CD4-positive, alpha-beta T cell treated with Interleukin-10 for 1 hour (primary cell): Measurements from ENCODE around the gene KIF9.
"Not testable (repeated sequence)": the region's sequence is repeated elsewhere in the genome, so short reads cannot be mapped to it uniquely, and the experiment has no call there.

Experiments
- DNase-seq: peaks from one replicate; pipeline ENCODE4 v3.0.0-alpha.2; 2020

The KIF9 gene, protein sequence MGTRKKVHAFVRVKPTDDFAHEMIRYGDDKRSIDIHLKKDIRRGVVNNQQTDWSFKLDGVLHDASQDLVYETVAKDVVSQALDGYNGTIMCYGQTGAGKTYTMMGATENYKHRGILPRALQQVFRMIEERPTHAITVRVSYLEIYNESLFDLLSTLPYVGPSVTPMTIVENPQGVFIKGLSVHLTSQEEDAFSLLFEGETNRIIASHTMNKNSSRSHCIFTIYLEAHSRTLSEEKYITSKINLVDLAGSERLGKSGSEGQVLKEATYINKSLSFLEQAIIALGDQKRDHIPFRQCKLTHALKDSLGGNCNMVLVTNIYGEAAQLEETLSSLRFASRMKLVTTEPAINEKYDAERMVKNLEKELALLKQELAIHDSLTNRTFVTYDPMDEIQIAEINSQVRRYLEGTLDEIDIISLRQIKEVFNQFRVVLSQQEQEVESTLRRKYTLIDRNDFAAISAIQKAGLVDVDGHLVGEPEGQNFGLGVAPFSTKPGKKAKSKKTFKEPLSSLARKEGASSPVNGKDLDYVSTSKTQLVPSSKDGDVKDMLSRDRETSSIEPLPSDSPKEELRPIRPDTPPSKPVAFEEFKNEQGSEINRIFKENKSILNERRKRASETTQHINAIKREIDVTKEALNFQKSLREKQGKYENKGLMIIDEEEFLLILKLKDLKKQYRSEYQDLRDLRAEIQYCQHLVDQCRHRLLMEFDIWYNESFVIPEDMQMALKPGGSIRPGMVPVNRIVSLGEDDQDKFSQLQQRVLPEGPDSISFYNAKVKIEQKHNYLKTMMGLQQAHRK

DNA sequence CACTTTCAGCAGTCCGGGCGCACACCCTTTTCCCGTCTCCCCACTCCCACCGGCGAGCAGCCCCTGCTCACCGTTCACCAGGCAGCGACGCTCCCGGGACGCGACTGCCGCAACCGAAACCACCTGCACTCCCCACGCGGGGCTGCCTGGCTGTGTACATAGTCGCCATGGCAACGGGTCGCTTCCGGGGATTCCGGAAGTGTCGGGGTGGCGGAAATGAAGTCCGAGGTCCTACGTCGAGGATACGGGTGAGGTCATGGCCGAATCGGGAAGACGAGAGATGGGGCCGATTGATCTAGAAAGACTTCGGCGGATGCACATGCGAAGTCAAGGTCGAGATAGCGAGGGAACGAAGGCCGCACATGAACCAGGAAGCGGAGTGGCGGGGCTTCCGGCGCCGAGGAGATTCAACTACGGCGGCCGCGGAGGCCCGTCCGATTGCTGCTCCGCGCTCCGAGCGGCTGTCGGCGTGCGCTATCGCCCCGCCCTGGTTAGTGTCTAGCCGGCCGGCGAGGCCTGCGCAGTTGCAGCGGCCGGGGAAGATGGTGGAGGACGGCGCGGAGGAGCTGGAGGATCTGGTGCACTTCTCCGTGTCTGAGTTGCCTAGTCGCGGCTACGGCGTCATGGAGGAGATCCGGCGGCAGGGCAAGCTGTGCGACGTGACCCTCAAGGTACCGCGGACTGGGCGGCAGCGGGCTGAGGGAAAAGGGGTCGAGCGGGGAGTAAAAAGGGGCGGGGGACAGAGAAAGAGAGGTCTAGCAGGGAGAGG, at the start of gene KIF9, which contains the start of gene KLHL18:
Gene KIF9 (minus strand): TSS at position 376 of the 769 bp plus-strand sequence. CDS start 5,425 bp downstream, outside the sequence.
Gene KLHL18 (plus strand): TSS at position 521 of the 769 bp plus-strand sequence. CDS start 22 bp downstream, at position 543.
- peak; percentile 97 for DNase-seq

DNA sequence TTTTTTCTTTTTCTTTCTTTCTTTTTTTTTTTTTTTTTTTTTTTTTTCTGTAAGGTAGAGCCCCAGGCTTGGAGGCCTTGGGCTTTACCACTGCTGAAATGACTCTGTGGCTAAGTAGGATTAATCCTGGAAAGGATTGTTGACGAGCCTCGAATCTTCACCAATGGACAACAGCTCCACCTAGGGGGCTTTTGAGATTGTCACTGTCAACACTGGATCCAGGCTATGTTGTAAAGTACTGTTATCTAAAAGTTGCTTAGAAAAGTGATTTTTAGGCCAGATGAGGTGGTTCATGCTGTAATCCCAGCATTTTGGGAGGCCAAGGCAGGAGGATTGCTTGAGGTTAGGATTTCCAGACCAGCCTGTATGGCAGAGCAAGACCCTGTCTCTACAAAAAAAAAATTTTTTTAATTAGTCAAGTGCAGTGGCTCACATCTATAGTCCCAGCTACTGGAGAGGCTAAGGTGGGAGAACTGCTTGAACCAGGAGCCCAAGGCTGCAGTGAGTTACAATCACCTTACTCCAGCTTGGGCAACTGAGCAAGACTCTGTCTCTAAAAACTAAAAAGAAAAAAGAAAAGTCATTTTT, 41.8 kb upstream of the KIF9 start:
- peak; percentile 62 for DNase-seq

DNA sequence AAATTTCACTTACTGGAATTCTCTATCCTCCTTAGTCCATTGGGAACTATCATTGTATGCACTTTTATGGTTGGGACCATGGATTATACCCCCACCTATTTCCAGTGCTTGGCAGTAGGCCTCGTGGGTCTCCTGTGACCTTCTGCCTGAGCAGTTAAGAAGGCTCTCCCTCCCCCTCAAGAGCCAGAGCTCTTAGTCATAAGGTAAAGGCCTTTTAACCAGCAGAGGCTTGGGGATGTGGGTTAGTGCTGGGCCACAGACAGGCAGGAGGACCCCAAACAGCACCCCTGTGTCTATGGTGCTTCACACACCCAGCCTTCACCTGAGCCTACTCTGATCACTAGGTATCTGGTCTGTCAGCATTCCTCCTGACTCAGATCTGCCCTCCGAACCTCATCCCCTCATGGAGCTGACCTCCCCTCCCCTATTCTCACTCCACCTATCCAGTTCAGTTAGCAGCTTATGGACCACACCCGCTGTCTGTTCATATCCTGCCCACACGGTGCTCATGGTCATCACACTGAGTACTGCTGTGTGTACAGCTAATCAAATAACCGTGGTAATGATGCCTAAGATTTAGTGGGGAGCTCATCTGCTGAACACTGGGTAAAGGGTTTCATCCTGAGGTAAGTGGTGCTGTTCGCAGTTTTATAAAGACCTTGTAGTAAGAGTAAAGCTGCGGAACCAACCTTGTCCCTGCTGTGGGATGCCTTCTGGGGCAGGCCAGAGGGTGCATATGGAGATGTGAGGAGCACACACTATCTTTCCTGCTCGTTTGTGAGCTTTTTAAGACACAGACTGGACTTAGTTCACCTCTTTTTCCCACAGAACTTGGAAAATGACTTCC, 41.1 kb upstream of the KIF9 start:
- DNase-seq: no peak

DNA sequence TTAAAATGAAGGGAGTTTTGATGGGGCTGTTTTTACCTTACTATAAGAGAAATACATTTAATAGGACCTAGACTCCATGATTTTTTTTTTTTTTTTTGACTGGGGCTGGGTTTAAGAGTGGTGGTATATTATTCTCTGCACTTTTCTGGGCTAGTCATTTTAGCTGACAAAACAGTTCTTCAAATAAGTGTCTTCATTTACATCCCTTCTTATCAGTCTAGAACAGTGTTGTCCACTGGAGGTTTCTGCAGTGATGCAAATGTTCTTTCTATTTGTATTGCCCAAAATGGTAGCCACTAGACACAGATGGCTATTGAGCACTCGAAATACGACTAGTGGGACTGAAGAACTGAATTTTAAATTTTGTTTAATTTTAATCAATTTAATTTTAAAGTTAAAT, 37.4 kb upstream of the KIF9 start:
- DNase-seq: no peak

DNA sequence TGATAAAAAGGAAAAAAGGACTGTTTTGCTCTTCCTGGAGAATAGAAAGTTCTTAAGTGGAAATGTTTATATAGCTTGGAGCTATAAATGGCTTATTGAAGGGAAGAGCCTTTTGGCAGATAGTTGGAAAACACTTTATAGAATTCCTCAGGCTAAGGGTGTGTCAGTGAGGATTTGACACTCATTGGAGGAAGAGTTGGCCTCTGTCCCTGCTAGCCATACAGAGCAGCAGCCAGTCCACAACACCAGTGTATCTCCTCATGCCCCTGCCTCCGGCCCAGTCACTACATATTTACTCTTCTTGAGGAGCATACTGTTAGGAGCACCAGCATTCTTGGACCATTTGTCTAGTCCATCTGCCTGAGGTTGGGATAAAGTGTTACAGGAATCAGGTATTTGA, 36.3 kb upstream of the KIF9 start:
- DNase-seq: no peak

DNA sequence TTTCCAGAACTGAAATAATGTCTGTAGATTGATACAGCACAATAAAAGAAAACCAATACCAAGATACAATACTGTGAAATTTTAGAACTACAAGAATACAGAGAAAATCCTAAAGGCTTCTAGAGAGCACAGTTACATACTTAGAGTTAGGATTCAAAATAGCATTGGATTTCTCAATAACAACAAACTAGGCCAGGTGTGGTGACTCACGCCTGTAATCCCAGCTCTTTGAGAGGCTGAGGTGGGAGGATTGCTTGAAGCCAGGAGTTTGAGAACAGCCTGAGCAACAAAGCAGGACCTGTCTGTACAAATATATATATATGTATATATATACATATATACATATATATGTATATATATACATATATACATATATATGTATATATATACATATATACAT, 33.6 kb upstream of the KIF9 start:
- not testable (repeated sequence) for DNase-seq

DNA sequence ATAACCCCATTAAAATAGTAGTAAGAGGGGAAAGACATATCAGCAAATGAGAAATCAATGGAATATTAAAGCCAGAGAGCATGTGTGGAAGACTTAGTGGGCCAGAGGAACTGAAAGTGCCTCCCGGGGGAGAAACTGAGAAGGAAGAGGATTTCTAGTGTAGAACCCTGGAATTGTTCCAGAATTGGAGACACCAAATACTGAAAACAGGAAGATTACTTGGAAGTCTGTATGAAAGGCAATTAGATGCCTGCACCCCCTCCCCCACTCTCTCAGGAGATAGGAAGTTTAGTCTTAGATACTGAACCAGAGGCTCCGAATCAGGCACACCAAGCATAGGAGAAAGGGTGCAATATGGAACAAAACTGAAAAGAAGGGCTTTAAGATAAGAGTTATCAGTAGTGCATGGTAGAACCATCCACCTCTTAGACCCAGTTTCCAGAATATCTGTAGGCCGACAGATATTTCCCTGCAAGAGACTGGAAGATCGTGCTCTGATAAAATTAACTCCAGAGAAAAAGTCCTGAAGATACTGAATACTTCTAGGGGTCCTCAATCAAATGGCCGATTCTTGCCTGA, 32.6 kb upstream of the KIF9 start:
- DNase-seq: no peak

DNA sequence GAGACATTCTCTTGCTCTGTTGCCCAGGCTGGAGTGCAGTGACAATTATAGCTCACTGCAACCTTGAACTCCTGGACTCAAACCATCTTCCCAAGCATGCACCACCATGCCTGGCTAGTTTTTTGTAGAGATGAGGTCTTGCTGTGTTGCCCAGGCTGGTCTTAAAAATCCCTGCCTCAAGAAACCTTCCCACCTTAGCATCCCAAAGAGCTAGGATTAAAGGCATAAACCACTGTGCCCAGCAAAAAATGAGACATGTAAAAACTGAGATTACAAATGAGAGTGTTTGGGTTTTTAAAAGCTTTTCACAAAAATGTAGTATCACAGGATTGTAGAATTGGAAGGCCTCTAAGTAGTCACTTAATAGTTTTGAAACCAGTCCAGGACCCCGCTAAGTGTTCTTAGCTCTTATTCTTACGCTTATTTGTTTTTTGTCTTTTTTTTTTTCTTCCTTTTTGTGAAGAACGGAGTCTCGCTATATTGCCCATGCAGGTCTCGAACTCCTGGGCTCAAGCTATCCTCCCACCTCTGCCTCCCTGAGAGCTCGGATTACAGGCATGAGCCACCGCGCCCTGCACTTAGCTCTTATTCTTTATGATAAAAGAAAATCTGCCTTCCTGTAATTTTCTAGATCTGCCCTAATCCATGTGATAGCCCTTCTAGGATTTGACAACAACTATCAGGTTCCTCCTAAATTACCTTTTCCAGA, 31.6 kb upstream of the KIF9 start:
- no peak for DNase-seq

DNA sequence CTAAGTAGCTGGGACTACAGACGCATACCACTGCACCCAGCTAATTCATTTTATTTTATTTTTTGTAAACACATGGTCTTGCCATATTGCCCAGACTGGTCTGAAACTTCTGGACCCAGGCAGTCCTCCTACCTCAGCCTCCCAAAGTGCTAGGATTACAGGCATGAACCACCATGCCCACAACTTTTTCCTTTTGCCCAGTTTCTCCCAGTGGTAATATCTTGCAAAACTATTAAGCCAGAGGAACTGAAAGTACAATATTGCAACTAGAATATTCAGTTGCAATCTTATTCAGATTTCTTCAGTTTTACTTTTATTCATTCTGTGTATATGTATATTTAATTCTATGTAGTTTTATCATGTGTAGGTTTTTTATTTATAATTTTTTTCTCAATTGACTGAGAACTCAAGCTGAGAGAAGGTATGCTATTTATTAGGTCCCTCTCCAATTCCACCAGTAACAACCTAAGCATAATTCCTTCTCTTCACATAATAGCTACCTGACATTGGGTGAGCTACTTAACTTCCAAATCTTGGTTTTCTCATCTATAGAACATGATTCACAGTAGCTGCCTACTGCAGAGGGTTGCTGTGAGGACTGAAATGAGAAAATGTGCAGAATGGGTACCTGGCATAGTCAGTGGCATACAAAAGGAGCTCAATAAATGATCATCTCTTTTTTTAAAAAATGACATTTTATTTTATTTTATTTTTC, 30.9 kb upstream of the KIF9 start:
- no peak for DNase-seq

DNA sequence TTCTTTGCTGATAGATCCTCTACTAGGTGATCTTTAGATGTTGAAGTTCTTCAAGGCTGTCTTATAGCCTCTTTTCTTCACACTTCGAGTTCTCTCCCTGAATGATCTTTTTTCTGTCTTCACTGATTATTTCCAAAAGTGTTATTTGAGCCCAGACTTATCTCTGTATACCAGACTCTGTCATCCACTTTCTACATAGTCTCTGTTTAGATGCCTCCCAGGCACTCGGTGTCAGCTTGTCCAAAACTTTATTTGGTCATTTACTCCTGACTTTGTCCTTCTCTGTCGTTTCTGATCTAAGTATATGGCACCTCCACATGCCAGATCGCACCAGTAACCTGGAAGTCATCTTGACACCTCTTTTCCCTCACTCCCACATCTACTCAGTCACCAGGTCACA, 27.8 kb upstream of the KIF9 start:
- no peak for DNase-seq

DNA sequence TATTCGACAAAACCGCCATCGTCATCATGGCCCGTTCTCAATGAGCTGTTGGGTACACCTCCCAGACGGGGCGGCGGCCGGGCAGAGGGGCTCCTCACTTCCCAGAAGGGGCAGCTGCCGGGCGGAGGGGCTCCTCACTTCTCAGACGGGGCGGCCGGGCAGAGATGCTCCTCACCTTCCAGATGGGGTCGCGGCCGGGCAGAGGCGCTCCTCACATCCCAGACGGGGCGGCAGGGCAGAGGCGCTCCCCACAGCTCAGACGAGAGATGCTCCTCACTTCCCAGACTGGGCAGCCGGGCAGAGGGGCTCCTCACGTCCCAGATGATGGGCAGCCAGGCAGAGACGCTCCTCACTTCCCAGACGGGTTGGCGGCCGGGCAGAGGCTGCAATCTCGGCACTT, 26.6 kb upstream of the KIF9 start:
- not testable (repeated sequence) for DNase-seq

DNA sequence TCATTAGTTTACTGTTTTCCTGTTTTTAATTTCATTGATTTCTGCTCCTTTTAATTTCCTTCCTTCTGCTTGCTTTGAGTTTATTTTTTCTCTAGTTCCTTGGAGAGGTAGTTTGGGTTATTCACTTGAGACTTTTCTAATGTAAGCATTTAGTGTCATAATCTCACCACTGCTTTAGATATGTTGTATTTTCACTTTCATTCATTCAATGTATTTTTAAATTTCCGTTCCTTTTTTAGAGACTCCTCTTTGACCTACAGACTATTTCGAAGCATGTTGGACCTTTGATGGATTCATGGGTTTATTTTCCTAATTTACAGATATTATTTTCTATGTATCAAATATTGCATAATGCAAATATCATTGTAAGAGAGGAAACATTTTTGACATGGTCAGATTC, 23.4 kb upstream of the KIF9 start:
- no peak for DNase-seq

DNA sequence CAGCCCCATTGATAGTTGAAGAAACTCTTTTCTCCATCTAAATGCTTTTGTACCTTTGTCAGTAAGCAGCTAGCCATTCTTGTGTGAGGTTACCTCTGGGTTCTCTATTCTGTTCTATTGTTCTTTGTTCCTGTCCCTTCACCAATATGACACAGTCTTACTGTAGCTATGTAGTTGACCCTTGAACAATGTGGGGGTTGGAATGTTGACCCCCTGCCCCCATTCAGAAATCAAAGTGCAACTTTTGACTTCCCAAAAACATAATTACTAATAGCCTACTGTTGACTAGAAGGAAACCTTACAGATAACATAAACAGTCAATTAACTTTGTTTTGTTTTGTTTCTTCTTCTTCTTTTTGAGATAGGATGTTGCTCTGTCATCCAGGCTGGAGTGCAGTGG, 18.9 kb upstream of the KIF9 start:
- DNase-seq: no peak

DNA sequence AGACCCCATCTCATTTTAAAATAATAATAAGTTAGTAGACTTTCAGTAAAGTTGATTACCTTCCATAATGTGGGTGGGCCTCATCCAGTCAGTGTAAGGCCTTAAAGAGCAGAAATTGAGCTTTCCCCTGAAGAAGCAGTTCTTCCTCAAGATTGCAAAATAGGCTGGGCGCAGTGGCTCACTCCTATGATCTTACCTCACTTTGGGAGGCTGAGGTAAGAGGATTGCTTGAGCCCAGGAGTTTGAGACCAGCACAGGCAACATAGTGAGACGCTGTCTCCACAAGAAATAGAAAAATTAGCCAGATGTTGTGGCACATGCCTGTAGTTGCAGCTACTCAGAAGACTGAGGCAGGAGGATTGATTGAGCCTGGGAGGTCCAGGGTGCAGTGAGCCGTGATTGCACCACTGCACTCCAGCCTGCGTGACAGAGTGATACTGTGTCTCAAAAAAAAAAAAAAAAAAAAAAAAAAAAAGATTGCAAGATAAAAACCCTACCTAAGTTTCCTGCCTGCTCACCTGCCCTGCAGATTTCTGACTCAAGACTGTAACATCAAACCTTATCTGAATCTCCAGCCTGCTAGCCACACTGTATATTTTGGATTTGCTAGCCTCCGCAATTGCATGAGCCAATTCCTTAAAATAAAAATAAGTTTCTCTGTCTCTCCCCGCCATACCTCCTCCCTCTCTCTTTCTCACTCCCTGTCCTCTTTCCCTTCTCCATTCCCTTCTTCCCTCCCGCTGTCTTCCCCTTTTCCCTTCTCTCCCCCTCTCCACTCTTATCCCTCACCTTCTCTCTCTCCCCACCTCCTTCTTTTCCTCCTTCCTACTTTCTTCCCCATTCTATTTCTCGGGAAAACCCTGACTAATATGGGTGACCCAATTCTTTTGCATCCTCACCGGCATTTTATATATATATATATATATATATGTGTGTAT, 17.1 kb upstream of the KIF9 start:
- no peak for DNase-seq

DNA sequence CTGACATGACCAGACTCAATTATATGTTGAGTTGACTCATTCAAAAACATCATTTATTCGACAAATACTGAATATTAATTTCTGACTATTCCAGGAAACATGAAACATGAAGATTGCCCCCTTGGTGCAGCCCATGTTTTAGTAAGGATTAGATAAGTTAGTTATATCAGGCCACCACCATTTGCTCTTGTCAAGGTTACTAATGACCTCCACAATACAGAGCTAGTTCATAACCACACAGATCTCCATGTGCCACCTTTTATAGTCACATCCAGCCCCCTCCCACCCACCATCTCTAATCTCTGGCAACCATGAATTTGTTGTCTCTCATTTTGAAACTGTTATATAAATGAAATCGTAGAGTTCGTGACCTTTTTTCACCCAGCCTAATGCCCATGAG, 15.8 kb upstream of the KIF9 start:
- DNase-seq: no peak

DNA sequence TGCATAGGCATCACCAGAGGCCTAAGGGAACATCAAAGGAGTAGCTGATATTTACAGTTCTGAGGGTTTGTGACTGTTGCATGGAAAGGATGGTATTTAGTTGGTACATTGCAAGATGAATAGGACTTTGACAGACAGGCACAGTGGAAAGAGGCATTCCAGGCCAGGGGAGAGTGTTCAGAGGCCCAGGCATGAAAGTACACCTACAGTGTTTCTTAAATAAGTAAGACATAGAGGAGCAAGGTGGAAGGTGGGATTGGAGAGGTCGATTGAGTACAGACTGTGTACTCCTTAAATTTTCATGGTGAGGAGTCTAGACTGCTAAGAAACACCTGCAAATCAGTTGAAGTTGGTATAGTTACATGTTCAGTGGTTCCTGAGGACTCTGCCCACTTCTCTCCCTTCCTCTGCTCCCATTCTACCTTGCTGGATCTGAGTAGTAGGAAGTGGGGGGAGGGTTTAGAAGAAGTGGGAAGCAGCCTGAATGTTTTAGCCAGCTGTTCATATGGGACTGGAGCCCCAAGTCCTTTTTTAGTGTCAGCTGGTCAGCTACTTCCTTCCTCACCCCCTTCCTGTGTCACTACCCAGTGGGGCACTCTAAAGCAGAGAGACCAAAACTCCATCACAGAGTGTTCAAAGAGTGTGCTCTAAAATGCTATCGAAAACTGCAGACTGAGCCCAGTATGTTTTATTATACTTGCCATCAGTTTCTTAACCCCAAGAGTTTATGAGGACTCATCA, 14.1 kb upstream of the KIF9 start:
- DNase-seq: no peak

DNA sequence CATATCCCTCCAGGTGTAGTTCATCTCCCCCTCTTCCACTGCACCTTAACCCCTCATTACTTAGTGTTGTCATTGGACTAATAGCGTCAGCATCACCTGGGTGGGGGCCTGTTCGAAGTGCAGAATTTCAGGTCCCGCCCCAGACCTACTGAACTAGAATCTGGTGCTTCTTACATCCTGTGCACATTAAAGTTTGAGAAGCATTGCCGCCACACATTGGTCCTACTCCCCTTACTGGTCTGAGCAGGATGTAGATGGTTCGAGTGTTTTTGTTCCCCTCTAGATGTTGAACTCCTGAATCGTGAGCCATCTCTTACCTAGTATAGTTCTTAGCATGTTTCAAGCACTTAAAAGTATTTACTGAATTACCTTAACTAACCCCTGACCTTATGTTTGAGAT, 13.4 kb upstream of the KIF9 start:
- no peak for DNase-seq

DNA sequence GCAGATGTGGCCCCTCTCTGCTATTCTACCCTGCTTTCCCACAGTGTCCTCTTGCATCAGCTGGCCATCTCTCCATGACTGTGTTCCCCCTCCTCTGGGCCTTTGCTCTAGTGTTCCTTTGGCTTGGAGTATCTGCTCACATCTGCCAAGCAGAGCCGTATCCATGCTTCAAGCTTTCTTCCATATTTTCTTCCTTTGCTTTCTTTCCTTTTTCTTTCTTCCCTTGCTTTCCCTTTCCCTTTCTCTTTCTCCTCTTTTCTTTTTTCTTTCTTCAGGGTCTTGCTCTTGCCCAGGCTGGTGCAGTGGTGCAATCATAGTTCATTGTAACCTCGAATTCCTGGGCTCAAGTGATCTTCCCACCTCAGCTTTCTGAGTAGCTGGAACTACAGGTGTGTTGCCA, 12.7 kb upstream of the KIF9 start:
- DNase-seq: no peak
